Skin of body (tissue), 2 donors: Measurements from ENCODE around the gene RYR2. TPM values are rescaled to one million over a fixed set of nuclear protein-coding genes. Genes with fewer than 3 reads are reported as not detected.
"Not testable (repeated sequence)": the region's sequence is repeated elsewhere in the genome, so short reads cannot be mapped to it uniquely, and the experiment has no call there.

ENCODE experiments used
- DNase-seq: peaks from one replicate; lab custom pipeline; 2025; lab: John Stamatoyannopoulos, UW
- total RNA-seq: library from RNA; depleted of rRNA; stranded (reverse); fragments of >200 nt; gene quantifications from one replicate; pipeline ENCODE4 v1.2.3, GENCODE V29; 2014

The RYR2 gene
- total RNA-seq, 1 donor from 2014 or later: 1.1 TPM

DNA sequence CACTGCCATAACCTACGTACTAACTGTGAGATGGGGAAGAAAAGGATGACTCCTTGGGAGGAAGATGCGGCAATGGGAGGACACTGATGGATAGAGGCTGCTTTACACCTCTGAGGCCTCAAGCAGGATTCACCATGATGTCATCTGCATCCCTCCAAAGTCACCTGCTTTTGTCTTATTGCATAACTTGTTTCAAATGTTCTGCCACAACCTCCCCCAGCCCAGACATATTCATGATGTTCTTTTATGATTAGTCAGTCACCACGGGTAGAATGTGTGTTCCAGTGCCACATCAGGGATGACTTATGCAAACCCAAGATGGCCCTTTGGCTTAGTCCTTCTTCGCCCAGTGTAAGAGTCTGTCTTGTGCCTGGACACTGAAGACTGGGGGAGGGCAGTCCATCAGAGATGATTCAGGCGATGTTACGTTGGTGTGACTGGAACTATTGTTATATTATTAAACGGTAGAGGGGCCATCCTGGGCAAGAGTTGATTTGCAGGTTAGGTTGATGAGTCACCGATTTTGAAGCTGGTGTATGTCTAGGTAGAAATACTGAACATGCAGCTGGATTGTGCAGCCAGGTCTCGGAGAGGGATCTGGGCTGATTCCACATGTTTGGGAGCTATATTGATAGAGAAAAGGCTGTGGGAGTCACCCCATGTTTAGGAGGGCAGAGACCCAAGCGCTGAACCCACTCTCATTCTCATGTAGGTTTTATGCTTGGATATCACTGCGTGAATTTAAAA lies 32.6 kb downstream of the RYR2 start:
- no peak for DNase-seq

- DNase-seq: no peak
These were observed 42.5 kb downstream of the RYR2 start for GRCh38 chr1:237084341-237085077.

DNA sequence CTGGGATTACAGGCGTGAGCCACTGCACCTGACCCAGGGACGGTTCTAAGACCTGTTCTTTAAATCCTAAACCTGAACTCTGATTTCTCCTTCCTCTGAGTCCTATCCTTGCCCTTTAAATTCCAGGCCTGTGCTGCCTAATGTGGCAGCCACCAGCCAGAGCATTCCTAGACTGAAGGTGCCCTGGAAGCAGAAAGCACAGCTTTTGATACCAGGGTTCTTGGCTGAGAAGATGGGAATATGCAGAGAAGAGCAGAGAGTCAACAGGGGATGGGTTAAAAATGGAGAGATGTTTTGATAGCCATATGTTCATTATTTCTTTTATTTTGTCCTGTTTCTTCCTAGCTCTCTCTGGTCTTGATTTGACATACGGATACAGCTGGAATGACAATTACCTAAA lies 49.7 kb downstream of the RYR2 start:
- no peak for DNase-seq

- DNase-seq: no peak
These were observed 51.7 kb downstream of the RYR2 start for GRCh38 chr1:237093691-237094090.

DNA sequence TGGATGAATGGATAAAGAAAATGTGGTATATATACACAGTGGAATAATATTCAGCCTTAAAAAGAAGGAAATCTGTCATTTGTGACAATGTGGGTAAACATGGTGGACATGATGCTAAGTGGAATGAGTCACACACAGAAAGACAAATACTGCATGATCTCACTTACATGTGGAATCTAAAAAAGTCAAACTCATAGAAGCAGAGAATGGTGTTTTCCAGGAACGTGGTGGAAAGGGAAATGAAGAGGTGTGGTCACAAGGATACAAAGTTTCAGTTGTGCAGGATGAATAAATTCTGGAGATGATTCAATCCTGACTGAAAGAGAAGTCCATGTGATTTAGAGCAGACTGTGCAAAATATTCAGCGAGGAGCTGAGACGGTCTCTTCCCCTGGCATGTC lies 56.6 kb downstream of the RYR2 start:
- no peak for DNase-seq

DNA sequence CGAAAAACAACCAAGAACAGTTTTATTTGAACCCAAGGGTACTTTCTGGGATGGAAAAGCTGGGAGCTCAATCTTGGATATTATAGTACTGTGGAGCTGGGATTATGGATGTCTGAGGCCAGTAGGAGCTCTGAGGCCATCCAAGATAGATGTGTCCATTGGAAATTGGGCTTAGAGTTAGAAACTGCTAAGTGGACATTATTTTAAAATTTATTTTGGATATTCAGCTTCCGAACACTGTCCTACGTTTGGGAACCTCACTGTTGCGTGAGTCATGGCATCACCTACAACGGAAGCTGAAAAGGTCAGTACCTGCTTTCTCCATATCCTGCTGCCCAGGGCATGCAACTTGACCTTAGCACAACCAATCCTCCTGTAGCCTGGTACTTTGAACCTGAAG lies 61.0 kb downstream of the RYR2 start:
- DNase-seq: no peak

GRCh38 chr1:237104096-237104495 lies 62.1 kb downstream of the RYR2 start:
- DNase-seq: no peak

DNA sequence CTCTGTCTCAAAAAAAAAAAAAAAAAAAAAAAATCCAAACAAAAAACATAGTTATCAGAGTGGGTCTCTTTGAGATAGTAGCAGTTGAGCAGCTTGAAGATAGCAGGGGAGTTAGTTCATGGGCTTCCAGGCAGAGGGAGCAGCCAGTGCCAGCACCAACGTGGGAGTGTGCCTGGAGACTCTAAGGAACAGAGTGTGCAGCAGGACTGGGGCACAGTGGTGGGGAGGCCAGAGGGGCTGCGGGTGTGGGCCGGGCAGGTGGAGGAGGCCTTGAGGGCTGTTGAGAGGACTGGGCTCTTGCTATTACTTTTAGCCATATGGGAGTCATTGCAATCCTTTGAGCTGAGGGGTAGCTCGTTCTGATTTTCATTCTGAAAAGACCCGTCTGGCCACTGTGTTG lies 63.8 kb downstream of the RYR2 start:
- no peak for DNase-seq

GRCh38 chr1:237108297-237109040 lies 66.5 kb downstream of the RYR2 start:
- no peak for DNase-seq

DNA sequence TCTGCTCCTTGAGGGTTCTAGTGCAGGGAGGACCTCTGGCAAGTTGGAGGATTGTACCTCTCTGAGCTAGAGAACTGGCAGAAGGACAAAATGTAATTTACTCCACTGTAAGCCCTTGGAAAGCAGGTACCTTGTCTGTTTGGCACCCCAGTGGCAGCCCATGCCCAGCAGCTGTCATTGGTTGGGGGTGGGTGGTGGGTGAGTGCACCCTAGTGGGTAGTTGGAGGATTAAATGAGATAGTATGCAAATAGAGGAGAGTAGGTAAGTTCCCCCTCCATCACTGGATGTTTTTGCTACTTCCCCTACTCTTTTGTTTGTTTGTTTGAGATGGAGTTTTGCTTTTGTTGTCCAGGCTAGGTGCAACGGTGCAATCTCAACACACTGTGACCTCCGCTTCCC lies 69.8 kb downstream of the RYR2 start:
- DNase-seq: no peak

- no peak for DNase-seq
These were observed 70.7 kb downstream of the RYR2 start for GRCh38 chr1:237112663-237113062.

- no peak for DNase-seq
These were observed 73.1 kb downstream of the RYR2 start for GRCh38 chr1:237115035-237115434.

DNA sequence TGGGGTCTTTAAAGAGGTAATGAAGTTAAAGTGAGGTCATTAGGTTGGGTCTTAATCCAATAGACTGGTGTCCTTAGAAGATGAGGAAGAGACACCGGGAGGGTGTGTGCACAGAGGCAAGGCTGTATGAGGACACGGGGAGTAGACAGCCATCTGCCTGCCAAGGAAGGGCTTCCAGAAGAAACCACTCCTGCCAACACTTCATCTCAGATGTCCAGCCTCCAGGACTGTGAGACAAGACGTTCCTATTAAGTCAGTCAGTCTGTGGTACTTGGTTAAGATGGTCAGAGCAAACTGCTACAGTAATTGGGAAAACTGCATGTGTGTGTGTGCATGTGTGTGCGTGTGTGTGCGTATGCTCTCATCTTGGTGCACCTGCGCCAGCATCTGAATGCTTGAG lies 77.1 kb downstream of the RYR2 start:
- DNase-seq: no peak

DNA sequence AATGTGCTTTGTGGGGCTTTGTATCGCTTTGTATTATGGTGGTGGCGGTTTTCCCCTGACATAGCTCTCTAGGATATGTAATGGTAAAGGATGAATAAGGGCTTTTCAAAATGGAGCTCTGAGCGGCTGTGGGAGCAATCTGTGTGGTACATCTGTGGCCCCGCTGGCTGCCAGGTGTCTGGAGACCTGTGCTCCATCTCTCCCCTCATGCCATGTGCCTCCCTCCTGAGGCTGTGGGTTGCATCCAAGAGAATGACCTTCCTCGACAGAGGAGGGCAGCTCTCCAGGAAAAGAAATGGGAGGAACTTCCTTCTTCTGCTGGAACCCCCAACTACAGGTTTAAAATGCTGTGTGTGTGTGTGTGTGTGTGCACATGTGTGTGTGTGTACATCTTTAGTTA lies 78.7 kb downstream of the RYR2 start:
- no peak for DNase-seq

- no peak for DNase-seq
These were observed 83.0 kb downstream of the RYR2 start for GRCh38 chr1:237124856-237125462.

GRCh38 chr1:237126180-237126579 lies 84.2 kb downstream of the RYR2 start:
- no peak for DNase-seq

- not testable (repeated sequence) for DNase-seq
These were observed 85.3 kb downstream of the RYR2 start for GRCh38 chr1:237127301-237127700.

- DNase-seq: no peak
These were observed 91.9 kb downstream of the RYR2 start for GRCh38 chr1:237133921-237134320.

GRCh38 chr1:237134929-237135328 lies 92.9 kb downstream of the RYR2 start:
- no peak for DNase-seq

DNA sequence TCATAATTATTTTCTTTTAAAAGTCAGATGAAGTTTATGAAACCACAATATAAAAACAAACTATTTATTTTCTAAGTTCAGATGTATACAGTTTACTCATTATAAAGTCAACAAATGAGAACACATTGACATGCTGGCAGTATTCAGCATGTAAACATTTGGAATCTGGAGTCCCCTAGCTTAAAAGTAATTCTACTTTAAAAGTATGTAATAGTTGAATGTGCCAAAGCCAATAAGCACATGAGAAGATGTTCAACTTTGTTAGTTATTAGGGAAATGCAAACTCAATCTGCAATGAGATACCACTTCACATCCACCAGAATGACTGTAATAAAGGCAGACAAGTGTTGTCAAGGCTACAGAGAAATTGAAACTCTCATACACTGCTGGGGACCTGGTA lies 96.6 kb downstream of the RYR2 start:
- no peak for DNase-seq

DNA sequence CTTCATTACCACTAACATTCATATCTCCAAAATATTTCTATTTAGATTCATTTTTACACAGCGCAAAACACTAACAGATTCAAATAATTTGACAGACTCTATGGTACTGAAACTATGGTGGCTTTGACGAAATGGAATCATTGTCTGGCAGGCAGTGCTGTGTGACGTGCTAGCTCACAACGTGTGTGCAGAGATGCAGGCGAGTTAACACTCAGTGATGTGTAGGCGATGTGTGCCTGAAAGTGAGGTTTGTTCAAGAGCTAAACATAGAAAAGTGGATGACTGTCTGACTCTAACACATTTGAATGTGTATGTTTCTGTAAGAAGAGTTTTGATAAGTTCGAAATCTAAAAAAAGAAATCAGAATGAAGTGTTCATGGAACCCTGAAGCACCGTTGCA lies 97.7 kb downstream of the RYR2 start:
- no peak for DNase-seq

- no peak for DNase-seq
These were observed 99.0 kb downstream of the RYR2 start for GRCh38 chr1:237140986-237141385.
